NCI-H1436 (cell line): ENCODE measurements around the gene SLC12A6.

Experiments used
- DNase-seq: peaks from one replicate; lab custom pipeline; 2025; lab: John Stamatoyannopoulos, UW

Gene SLC12A6

GRCh38 chr15:34259566-34259965 lies 78.0 kb downstream of the SLC12A6 start:
- DNase-seq: no peak

- no peak for DNase-seq
Measured at GRCh38 chr15:34258151-34258550, 79.4 kb downstream of the SLC12A6 start.

- no peak for DNase-seq
Measured at GRCh38 chr15:34252545-34252944, 85.0 kb downstream of the SLC12A6 start.

DNA sequence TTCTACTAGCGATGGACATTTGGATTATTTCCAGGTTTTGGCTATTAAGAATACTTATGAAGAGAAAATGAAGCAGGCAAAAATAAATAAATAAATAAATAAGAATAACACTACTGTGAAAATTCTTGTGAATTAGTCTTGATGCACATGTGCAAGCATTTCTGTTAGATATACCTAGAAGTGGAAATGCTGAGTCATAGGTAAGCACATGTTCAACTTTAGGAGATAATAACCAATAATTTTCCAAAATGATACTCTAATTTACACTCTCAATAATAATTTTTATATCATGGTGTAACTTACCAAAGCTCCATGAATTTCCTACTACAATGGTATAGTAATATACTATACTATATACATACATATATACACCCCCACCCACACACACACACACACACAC lies 89.4 kb downstream of the SLC12A6 start:
- DNase-seq: no peak

DNA sequence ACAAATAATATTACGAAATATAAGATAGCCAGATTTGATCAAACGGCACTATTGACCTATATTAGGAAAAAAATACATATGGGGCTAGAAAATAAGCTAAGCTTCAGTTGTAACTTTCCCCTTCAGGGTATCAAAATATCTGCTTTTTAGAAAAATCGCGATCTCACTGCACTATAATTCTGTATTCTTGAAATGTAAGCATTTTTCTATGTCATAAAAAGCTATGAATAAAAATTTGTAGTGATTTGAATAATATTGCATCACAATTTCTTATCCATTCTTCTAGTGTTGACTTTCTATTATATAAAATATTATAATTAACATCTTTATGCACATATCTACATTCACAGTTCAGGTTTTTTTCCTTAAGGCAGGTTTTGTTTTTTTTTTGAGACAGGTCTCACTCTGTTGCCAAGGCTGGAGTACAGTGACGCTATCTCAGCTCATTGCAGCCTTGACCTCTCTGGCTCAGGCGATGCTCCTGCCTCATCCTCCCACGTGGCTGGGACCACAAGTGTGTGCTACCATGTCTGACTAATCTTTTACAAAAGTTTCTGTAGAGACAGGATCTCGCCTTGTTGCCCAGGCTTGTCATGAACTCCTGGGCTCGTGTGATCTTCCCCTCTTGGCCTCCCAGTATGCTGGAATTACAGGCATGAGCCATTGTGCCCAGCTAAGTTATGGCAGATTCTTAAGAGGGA lies 91.2 kb downstream of the SLC12A6 start:
- no peak for DNase-seq

- no peak for DNase-seq
Measured at GRCh38 chr15:34243226-34243625, 94.4 kb downstream of the SLC12A6 start.

GRCh38 chr15:34242331-34242710 lies 95.3 kb downstream of the SLC12A6 start:
- DNase-seq: no peak

DNA sequence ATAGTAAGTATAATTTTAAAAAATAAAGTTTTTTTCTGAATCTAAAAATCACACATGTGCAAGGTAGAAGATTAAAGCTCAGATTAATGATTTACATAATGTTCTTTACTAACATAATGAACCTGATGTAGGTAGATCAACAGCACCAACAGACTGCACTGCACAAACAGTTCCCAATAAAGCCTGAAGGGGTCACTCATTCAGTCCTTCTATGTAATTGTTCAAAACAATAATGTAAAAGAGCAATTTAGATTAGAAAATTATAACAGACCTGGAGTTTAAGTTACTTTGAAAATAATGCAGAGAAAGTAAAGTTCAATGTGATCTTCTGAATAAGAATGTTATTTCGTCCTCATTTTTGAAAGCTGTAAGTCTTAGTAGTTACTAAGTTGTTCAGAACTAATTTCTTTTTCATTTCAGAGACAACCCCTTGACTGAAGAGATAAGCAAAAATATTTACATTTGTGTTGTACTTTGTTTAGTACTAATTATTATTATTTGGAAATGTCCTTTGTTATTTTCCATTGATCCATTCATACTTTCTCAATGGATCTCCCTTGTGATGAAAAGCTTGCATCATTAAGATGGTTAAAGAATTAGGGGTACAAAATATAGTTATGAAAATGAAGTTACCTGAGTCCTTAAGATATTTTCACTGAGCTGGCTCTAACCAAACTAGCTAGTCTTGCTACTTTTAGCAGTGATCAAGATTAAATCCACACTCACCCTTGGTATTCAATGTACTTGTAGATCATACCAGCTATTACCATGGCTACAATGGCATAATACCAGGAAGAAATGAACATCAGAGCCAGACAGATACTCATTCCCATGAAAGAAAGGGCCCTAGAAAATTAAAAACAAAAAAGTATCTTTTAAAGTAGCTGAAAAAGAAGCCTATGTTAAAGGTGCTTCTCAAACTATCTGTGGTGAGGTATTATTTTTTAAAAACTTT lies 95.9 kb downstream of the SLC12A6 start:
- DNase-seq: no peak

GRCh38 chr15:34240537-34240936 lies 97.0 kb downstream of the SLC12A6 start:
- DNase-seq: no peak

DNA sequence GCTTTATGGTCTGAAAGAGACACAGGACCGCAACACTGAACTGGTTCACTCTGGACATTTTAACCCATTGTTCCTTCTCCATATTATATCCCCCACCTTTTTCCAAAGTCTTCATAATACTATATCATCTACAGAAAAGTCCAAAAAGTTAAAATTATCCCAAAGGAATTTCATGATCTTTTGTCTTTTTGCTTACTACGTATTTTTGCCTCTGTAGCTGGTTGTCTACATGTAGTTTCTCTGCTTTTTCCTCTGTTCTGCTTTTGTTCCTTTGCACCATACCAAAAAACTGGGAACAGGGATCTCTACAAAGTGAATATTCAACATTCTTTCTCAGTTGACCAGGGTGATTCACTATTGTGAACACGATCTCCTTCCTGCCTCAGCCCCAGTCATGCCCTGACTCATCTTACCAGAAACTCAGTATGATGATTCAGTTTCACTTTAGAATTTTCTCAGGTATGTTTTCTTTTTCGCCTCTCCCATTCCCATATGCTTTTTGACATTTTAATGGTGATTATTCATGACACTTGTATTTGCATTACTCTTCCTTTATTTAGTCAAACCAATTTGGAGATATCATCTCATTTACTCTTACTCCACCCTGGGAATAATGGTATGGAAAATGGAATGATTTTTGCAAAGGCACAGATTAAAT lies 98.3 kb downstream of the SLC12A6 start:
- no peak for DNase-seq

- peak; percentile 52 for DNase-seq
Measured at GRCh38 chr15:34233614-34234013, 104.0 kb downstream of the SLC12A6 start.

GRCh38 chr15:34223904-34224596 lies 113.5 kb downstream of the SLC12A6 start:
- DNase-seq: no peak

DNA sequence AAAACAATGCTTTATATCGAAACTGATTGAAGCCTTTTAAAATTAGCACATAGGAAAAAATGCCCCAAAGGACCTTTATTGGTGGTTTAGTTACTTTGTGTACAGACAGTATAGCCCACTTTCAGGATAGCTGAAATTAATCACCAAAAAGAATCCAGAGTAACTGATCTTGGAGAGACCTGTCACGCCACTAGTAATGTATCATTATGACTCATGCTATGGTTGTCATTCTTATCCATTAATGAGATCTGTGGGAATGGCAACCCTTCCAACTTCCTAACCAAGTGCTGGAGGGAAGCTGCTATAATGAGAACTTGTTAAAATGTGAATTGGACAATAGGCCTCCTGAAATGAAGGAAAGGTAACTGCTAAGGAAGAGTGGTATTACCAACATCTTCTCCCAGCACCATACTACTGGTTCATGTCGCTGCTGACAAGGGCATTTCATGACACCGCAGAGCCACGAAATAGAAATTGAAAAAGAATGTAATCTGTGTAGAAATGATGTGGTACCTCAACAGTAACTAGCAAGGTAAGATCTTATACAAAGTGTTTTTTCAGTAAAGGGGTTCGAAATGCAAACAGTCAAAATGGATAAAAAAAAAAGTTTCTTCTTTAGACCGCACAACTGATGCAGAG lies 119.9 kb downstream of the SLC12A6 start:
- DNase-seq: no peak

DNA sequence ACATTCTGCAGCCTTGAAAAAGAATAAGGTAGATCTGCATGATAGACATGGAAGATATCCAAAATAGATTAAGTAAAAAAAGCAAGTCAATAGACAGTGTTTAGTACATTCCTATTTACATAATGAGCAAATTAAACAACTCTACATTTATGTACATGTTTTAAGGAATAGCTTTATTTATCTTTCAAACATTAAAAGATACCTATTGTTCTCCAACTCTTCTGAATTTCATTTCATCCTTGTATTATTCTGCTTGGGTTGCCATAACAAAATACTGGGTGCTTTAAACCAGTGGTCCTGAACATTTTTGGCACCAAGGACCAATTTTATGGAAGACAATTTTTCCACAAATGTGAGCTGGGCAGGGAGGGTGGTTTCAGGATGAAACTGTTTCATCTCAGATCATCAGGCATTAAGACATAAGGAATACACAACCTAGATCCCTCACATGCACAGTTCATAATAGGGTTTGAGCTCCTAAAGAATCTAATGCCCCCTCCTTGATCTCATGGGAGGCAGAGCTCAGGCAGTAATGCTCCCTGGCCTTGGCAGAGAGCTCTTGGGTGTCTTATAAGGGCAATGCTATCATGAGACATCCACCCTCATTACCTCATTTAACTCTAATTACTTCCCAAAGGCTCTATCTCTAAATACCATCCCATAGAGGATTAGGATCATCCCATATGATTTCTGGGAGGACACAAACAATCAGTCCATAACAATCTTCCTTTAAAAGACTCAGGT lies 120.9 kb downstream of the SLC12A6 start:
- DNase-seq: no peak

- no peak for DNase-seq
Measured at GRCh38 chr15:34214135-34214534, 123.4 kb downstream of the SLC12A6 start.

DNA sequence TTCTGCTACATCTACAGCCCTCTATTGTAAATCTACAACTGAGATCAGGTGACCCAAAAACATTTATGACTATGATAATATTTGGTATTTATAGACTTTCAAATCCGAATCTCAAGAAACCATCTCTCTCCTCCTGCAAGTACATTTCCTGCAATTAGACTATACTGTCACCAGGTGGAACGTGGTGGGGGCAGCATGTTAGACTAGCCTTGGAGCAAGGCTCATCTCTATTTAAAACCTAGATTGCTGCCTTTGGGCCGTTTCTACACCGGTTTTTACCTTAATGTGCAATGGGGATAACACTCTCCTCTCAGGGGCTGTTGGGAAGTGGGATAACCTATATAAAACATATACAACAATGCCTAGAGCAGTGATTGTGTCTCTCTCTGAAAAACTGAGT lies 123.9 kb downstream of the SLC12A6 start:
- no peak for DNase-seq

GRCh38 chr15:34209421-34210282 lies 127.9 kb downstream of the SLC12A6 start, which contains the start of gene KATNBL1:
KATNBL1 (minus strand) TSS chr15:34210096; CDS start chr15:34163676, 46,420 bp downstream.
- peak; percentile 89 for DNase-seq

DNA sequence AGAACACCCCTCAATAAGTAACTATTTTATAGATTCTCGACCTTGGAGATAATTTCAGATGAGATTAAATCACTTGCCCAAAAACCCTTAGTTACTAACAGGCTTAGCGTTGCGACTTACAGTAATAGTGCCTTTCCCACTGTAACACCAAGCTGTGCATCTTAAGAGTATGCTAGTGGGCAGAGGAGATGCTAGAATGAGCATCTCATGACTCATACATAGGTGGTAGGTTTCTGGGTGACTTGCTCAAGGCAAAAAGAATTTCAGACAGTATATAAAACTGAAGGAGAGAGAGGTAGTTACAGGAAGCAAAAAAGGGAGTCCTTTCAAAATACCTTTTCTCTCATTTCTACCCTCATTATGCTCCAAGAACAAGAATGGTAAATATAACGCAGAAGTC lies 131.6 kb downstream of the SLC12A6 start:
- no peak for DNase-seq

DNA sequence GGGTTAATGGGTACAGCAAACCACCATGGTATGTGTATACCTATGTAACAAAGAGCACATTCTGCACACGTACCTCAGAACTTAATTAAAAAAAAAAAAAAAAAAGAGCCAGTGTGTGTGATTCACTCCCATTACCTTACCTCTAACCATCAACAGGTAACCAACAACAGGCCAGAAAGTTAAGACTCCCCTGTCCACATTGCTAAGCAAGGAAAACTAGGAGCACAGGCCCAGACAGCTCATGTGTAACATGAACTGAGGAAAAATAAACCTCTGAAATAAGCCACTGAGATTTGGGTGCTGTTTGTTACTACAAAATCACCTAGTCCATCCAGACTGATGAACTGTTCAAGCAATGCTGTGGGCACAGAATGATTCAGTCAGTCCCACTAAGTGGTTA lies 133.6 kb downstream of the SLC12A6 start:
- DNase-seq: no peak

DNA sequence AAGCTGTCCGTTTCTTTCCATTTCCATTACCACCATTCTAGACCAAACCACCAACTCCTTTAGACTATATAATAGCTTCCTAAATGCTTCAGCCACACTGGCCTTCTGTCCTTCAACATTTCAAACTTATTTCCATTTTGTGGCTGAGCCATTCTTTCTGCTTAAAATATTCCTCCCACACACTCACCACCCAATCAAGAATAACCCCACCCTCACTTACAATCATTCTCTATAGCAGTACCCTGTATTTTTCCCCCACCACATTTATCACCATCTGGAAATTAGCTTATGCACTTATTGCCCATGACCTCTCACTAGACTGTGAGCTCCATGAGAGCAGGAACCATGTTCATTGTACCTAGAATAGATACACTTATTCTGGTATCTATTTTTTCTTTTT lies 134.3 kb downstream of the SLC12A6 start:
- DNase-seq: no peak
